HepG2 (cell line): ENCODE results near the gene SPN. TPM values are rescaled to one million over a fixed set of nuclear protein-coding genes. Genes with fewer than 3 reads are reported as not detected.

Experiments
- BHLHE40 ChIP-seq: IDR thresholded peaks from 2 replicates; pipeline ENCODE4 v1.6.1; 2011; ENCODE audit warnings: low read length, improper control_type of control experiment
- CAMTA2 ChIP-seq: sonication (generic); formaldehyde crosslinking; IDR thresholded peaks from 2 replicates; pipeline ENCODE4 v1.4.0; 2020; ENCODE audit warnings: mild to moderate bottlenecking, missing genetic modification reagents, borderline replicate concordance
- GFI1 ChIP-seq: sonication (generic); formaldehyde crosslinking; IDR thresholded peaks from 2 replicates; pipeline ENCODE4 v1.5.0; 2020; ENCODE audit warnings: missing genetic modification reagents, mild to moderate bottlenecking, borderline replicate concordance
- IRX3 ChIP-seq: sonication (generic); formaldehyde crosslinking; IDR thresholded peaks from 2 replicates; pipeline ENCODE4 v1.8.1; 2023; ENCODE audit warnings: mild to moderate bottlenecking, low read depth, missing genetic modification reagents, borderline replicate concordance
- KAT2B ChIP-seq: fragments of 150-350 bp; IDR thresholded peaks from 2 replicates; pipeline ENCODE4 v1.6.1; 2014; ENCODE audit warnings: low read depth, low read length, borderline replicate concordance
- KDM5A ChIP-seq: fragments of 200-600 bp; sonication (generic); IDR thresholded peaks from 2 replicates; pipeline ENCODE4 v1.7.0; 2018; ENCODE audit warnings: antibody characterized with exemption, mild to moderate bottlenecking, low read length, borderline replicate concordance
- MTF2 ChIP-seq: sonication (generic); formaldehyde crosslinking; IDR thresholded peaks from 2 replicates; pipeline ENCODE4 v1.5.0; 2020; ENCODE audit warnings: missing genetic modification reagents, borderline replicate concordance
- NFKB2 ChIP-seq: sonication (generic); formaldehyde crosslinking; IDR thresholded peaks from 2 replicates; pipeline ENCODE4 v1.4.0; 2020; ENCODE audit warnings: missing genetic modification reagents, borderline replicate concordance
- PLSCR1 ChIP-seq: sonication (generic); formaldehyde crosslinking; IDR thresholded peaks from 2 replicates; pipeline ENCODE4 v1.5.0; 2020; ENCODE audit warnings: missing genetic modification reagents, mild to moderate bottlenecking, borderline replicate concordance
- SMAD3 ChIP-seq: sonication (generic); formaldehyde crosslinking; IDR thresholded peaks from 2 replicates; pipeline ENCODE4 v1.4.0; 2020; ENCODE audit warnings: missing genetic modification reagents
- SMC3 ChIP-seq: IDR thresholded peaks from 2 replicates; pipeline ENCODE4 v1.6.1; 2011; ENCODE audit warnings: low read length, improper control_type of control experiment
- ZBTB1 ChIP-seq: sonication (generic); formaldehyde crosslinking; IDR thresholded peaks from 2 replicates; pipeline ENCODE4 v1.4.0; 2020; ENCODE audit warnings: missing genetic modification reagents, borderline replicate concordance
- ZNF496 ChIP-seq: sonication (generic); formaldehyde crosslinking; IDR thresholded peaks from 2 replicates; pipeline ENCODE4 v1.8.1; 2023; ENCODE audit warnings: mild to moderate bottlenecking, moderate library complexity, missing genetic modification reagents; ENCODE audit not compliant: insufficient replicate concordance
- ZNF557 ChIP-seq: sonication (generic); formaldehyde crosslinking; IDR thresholded peaks from 2 replicates; pipeline ENCODE4 v1.4.0; 2020; ENCODE audit warnings: missing genetic modification reagents
- ZNF687 ChIP-seq: sonication (generic); formaldehyde crosslinking; IDR thresholded peaks from 2 replicates; pipeline ENCODE4 v1.5.1; 2020; ENCODE audit warnings: mild to moderate bottlenecking, missing genetic modification reagents, moderate library complexity
- ZNF800 ChIP-seq: sonication (generic); formaldehyde crosslinking; IDR thresholded peaks from 2 replicates; pipeline ENCODE4 v1.4.0; 2020; ENCODE audit warnings: missing genetic modification reagents
- ZSCAN22 ChIP-seq: sonication (generic); formaldehyde crosslinking; IDR thresholded peaks from 2 replicates; pipeline ENCODE4 v1.4.0; 2020; ENCODE audit warnings: mild to moderate bottlenecking, missing genetic modification reagents
- polyA plus RNA-seq, 8 experiments: library from polyadenylated mRNA; depleted of rRNA in 3 of 8; stranded (reverse) in 7 of 8; unstranded in 1 of 8; fragments of >200 nt; fragmentation: Illumina TruSeq in 4 of 8; extraction: Trizol in 4 of 8; gene quantifications; 2 replicates each; pipeline versions ENCODE4 v1.2.1 to v1.2.3, GENCODE V29; 2011 to 2016; ENCODE audit warnings: low read depth in 4 of 8, missing spikeins in 1 of 8, mixed read lengths in 1 of 8; ENCODE audit not compliant: insufficient read depth in 1 of 8
- total RNA-seq, 5 experiments: library from RNA; depleted of rRNA; stranded (reverse); fragments of >200 nt; fragmentation: Illumina TruSeq; extraction: Trizol; gene quantifications; 2 replicates each; pipeline ENCODE4 v1.2.3, GENCODE V29; 2016; ENCODE audit warnings: low read depth in 1 of 5
- TF ChIP-seq, protein P1 (sequence below): sonication (generic); formaldehyde crosslinking; IDR thresholded peaks from 2 replicates; pipeline ENCODE4 v1.5.1; 2020; ENCODE audit warnings: missing genetic modification reagents, mild to moderate bottlenecking, borderline replicate concordance

SPN gene
- total and polyA plus RNA-seq, 2 of the 13 experiments (the other 11 are each of a cell fraction or from before 2014, with no cell fraction given): 0.22 to 1.6 TPM

- TF ChIP-seq KDM5A: no peak
- no peak for TF ChIP-seq IRX3 (CRISPR knock-in tag)
- TF ChIP-seq ZSCAN22 (CRISPR knock-in tag): no peak
- peak; percentile 64; the same call in 1 of the 2 replicates for TF ChIP-seq PLSCR1
- no peak for TF ChIP-seq MTF2
- no peak for TF ChIP-seq ZBTB1 (CRISPR knock-in tag)
- TF ChIP-seq ZNF557 (CRISPR knock-in tag): no peak
- TF ChIP-seq NFKB2 (CRISPR knock-in tag): no peak
- TF ChIP-seq ZNF687: no peak
- peak; percentile 18; the same call in 1 of the 2 replicates for TF ChIP-seq SMAD3 (CRISPR knock-in tag)
- TF ChIP-seq GFI1: peak; percentile 74
- 0 out of 2 replicates have a peak, but pooled peaks have one; percentile 33 for TF ChIP-seq ZNF800 (CRISPR knock-in tag)
- TF ChIP-seq, protein P1, sequence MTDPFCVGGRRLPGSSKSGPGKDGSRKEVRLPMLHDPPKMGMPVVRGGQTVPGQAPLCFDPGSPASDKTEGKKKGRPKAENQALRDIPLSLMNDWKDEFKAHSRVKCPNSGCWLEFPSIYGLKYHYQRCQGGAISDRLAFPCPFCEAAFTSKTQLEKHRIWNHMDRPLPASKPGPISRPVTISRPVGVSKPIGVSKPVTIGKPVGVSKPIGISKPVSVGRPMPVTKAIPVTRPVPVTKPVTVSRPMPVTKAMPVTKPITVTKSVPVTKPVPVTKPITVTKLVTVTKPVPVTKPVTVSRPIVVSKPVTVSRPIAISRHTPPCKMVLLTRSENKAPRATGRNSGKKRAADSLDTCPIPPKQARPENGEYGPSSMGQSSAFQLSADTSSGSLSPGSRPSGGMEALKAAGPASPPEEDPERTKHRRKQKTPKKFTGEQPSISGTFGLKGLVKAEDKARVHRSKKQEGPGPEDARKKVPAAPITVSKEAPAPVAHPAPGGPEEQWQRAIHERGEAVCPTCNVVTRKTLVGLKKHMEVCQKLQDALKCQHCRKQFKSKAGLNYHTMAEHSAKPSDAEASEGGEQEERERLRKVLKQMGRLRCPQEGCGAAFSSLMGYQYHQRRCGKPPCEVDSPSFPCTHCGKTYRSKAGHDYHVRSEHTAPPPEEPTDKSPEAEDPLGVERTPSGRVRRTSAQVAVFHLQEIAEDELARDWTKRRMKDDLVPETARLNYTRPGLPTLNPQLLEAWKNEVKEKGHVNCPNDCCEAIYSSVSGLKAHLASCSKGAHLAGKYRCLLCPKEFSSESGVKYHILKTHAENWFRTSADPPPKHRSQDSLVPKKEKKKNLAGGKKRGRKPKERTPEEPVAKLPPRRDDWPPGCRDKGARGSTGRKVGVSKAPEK (CRISPR knock-in tag): no peak
- TF ChIP-seq KAT2B: no peak
- TF ChIP-seq CAMTA2 (CRISPR knock-in tag): no peak
- peak; percentile 65 for TF ChIP-seq SMC3
- TF ChIP-seq ZNF496 (CRISPR knock-in tag): no peak
- TF ChIP-seq BHLHE40: peak; percentile 48; the same call in 1 of the 2 replicates
Measured at GRCh38 chr16:29710227-29711219, 47.5 kb downstream of the SPN start (continued).
